ENCODE data around the gene TBX21. TPM values are rescaled to one million over a fixed set of nuclear protein-coding genes. Genes with fewer than 3 reads are reported as not detected.

The TBX21 gene
- total RNA-seq, 1 experiment from 2014 or later: not detected

- no TSS peak for BruUV-seq (replicated peaks)
- Mint-ChIP-seq H3K4me1 (ENCODE audit: insufficient read depth, unreplicated experiment) (no peaks in the 10 kb centered on the region), H3K27me3 (ENCODE audit: insufficient read depth, unreplicated experiment) (peaks cover 59% of the 10 kb centered on the region), H3K9me3 (ENCODE audit: unreplicated experiment) (no peaks in the 10 kb centered on the region), H3K4me3 (ENCODE audit: unreplicated experiment) (no peak overlapping the region), H3K36me3 (ENCODE audit: insufficient read depth, unreplicated experiment) (no peaks in the 10 kb centered on the region), H3K27ac (ENCODE audit: low read depth, unreplicated experiment) (no peak overlapping the region)
- DNase-seq (ENCODE audit: unreplicated experiment): no peak
- CTCF ChIA-PET: interaction anchor here (1.0 to 1.6 kb wide), 2 partner anchors 21 to 23 kb away, joined by 3 to 7 read pairs; no protein-coding TSS in a partner anchor
- TF ChIP-seq CTCF (IDR thresholded peaks at IDR 0.05; ENCODE audit: unreplicated experiment): no peak
- POLR2A ChIA-PET: no interaction called here
- intact Hi-C loops (cut with micrococcal nuclease): no loop called here
These were observed 48.4 kb downstream of the TBX21 start for GRCh38 chr17:47781397-47781796.

GRCh38 chr17:47785538-47786123, 52.6 kb downstream of the TBX21 start:
- H3K27me3 Mint-ChIP-seq (ENCODE audit: insufficient read depth, unreplicated experiment): peaks cover 87% of the 10 kb centered on the region
- H3K4me1 Mint-ChIP-seq (ENCODE audit: insufficient read depth, unreplicated experiment): no peaks in the 10 kb centered on the region
- intact Hi-C loops (cut with micrococcal nuclease): no loop called here
- no peaks in the 10 kb centered on the region for H3K36me3 Mint-ChIP-seq (ENCODE audit: insufficient read depth, unreplicated experiment)
- TF ChIP-seq CTCF (IDR thresholded peaks at IDR 0.05; ENCODE audit: unreplicated experiment): no peak
- CTCF ChIA-PET: interaction anchor here (1.0 kb wide), 2 partner anchors 12 to 16 kb away, joined by 3 to 4 read pairs; no protein-coding TSS in a partner anchor
- H3K27ac Mint-ChIP-seq (ENCODE audit: low read depth, unreplicated experiment): no peak overlapping the region
- BruUV-seq (replicated peaks): no TSS peak
- DNase-seq (ENCODE audit: unreplicated experiment): peak; percentile 24
- POLR2A ChIA-PET: interaction anchor here (0.7 to 0.9 kb wide), 2 partner anchors 28 to 88 kb away, joined by 3 read pairs; no protein-coding TSS in a partner anchor
- H3K9me3 Mint-ChIP-seq (ENCODE audit: unreplicated experiment): no peaks in the 10 kb centered on the region
- no peak overlapping the region for H3K4me3 Mint-ChIP-seq (ENCODE audit: unreplicated experiment)

DNA sequence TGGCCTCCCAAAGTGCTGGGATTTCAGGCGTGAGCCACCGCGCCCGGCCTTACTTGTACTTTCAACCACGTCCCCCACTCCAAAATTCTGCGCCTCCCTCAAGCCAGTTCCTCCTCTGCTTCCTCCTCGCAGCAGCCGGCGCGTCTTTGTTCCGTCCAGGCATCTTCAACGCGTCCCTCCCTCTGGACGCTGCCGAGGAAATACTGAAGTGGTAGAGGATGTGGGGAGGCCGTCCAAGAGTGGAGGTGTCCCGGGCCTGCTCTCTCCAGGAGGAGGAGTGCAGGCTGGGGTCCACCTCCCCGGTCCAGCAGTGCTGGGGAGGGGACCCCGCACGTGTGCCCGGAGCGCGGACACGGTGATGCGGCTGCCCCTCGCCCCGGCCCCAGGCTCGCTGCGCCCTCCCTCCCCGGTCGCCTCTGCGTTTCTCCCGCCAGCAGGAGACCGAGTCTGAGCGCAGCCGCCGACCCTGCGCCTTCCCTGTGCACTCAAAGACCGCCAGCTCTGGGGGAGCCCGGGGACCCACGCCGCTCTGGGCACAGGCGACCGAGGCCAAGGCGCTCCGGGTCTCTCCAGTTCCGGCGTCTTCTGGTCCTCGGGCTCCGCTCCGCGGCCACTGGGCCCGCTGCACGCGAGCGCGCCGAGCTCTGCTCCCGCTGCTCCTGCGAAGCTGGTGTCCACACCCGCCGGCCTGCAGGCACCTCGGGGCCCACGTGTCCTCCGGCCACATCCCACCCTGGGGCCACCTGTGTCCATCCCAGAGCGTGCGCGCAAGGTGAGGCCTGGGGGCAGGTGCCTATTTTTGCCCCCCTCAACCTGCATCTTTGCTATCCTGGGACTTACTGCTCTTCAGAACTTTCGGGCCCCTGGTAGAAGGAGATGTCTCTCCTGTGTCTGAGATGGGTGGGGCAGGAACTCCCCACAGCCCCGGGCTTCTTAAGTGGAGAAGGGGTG, 56.9 kb downstream of the TBX21 start:
- H3K27me3 Mint-ChIP-seq (ENCODE audit: insufficient read depth, unreplicated experiment): peaks cover 90% of the 10 kb centered on the region
- H3K4me1 Mint-ChIP-seq (ENCODE audit: insufficient read depth, unreplicated experiment): no peaks in the 10 kb centered on the region
- peak; percentile 36 for DNase-seq (ENCODE audit: unreplicated experiment)
- CTCF ChIA-PET: interaction anchor here (0.6 to 1.1 kb wide), 6 partner anchors 12 to 292 kb away, joined by 3 to 4 read pairs (median 3); no protein-coding TSS in a partner anchor
- intact Hi-C loops (cut with micrococcal nuclease): loop anchor here (1.0 kb wide), 1 partner anchor 92 kb away; no protein-coding TSS in a partner anchor
- peak overlapping the region; percentile 57 for H3K4me3 Mint-ChIP-seq (ENCODE audit: unreplicated experiment)
- BruUV-seq (replicated peaks): no TSS peak
- H3K36me3 Mint-ChIP-seq (ENCODE audit: insufficient read depth, unreplicated experiment): no peaks in the 10 kb centered on the region
- peak; percentile 53 for TF ChIP-seq CTCF (IDR thresholded peaks at IDR 0.05; ENCODE audit: unreplicated experiment)
- H3K9me3 Mint-ChIP-seq (ENCODE audit: unreplicated experiment): no peaks in the 10 kb centered on the region
- POLR2A ChIA-PET: interaction anchor here (0.9 to 1.0 kb wide), 2 partner anchors 16 to 125 kb away, joined by 3 to 4 read pairs; no protein-coding TSS in a partner anchor
- H3K27ac Mint-ChIP-seq (ENCODE audit: low read depth, unreplicated experiment): no peak overlapping the region

DNA sequence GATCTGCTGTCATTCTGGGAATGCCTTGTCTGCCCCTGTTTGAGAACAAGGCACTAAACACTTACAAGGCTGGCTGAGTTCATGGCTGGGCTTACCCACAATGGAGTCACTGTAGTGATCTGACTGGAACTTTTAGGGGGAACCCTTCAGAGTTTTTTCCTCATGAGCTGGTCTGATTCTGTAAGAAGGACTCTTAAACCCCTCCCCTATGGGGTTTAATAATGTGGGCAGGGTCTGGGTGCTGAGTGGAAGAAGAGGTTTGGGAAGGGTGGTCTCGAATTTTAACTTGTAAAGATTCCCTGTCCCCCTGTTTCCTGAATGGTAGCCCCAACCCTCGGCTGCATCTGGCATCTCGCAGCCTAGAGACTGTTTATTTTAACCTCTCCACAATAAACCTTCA, 58.0 kb downstream of the TBX21 start:
- Mint-ChIP-seq H3K27me3 (ENCODE audit: insufficient read depth, unreplicated experiment) (peaks cover 91% of the 10 kb centered on the region), H3K4me3 (ENCODE audit: unreplicated experiment) (no peak overlapping the region), H3K36me3 (ENCODE audit: insufficient read depth, unreplicated experiment) (no peaks in the 10 kb centered on the region), H3K27ac (ENCODE audit: low read depth, unreplicated experiment) (no peak overlapping the region), H3K9me3 (ENCODE audit: unreplicated experiment) (no peaks in the 10 kb centered on the region), H3K4me1 (ENCODE audit: insufficient read depth, unreplicated experiment) (no peaks in the 10 kb centered on the region)
- ChIA-PET CTCF (interaction anchor here (0.7 kb wide), 1 partner anchor 141 kb away, joined by 3 read pairs; no protein-coding TSS in a partner anchor), POLR2A (interaction anchor here (1.0 kb wide), 1 partner anchor 17 kb away, joined by 3 read pairs; no protein-coding TSS in a partner anchor)
- intact Hi-C loops (cut with micrococcal nuclease): no loop called here
- no peak for DNase-seq (ENCODE audit: unreplicated experiment)
- TF ChIP-seq CTCF (IDR thresholded peaks at IDR 0.05; ENCODE audit: unreplicated experiment): no peak
- no TSS peak for BruUV-seq (replicated peaks)
